WTC11 (cell line): ENCODE data around the gene NOXA1. TPM values are rescaled to one million over a fixed set of nuclear protein-coding genes. Genes with fewer than 3 reads are reported as not detected.
A peak's percentile ranks its signal among the peaks of the same experiment; 100 is the strongest.
"Not testable (repeated sequence)": the region's sequence is repeated elsewhere in the genome, so short reads cannot be mapped to it uniquely, and the experiment has no call there.

Experiments
- ATAC-seq: fragments of 200-7000 bp; cut with Tn5 transposase; 2 replicates; pipeline ENCODE4 v1.10.0; 2021; ENCODE audit warnings: mild to moderate bottlenecking, moderate library complexity
- CTCF ChIA-PET: fragments of 300-600 bp; sonication (Branson Sonifier 250); formaldehyde crosslinking; loops from one replicate; lab custom pipeline; 2021; ENCODE audit warnings: antibody characterized with exemption; lab: Charles Lee
- POLR2A ChIA-PET: fragments of 350-600 bp; sonication (Branson Sonifier 250); formaldehyde crosslinking; loops from one replicate; lab custom pipeline; 2021; ENCODE audit warnings: antibody characterized with exemption; lab: Charles Lee
- DNase-seq: peaks from one replicate; pipeline ENCODE4 v3.0.0; 2021; ENCODE audit warnings: low spot score
- H3K27ac Mint-ChIP-seq: 2 replicates; pipeline ENCODE4 v1.8.0; 2021; ENCODE audit warnings: mixed read lengths
- H3K27me3 Mint-ChIP-seq: 2 replicates; pipeline ENCODE4 v1.8.0; 2021; ENCODE audit warnings: low read depth, mild to moderate bottlenecking, moderate library complexity, mixed read lengths
- H3K36me3 Mint-ChIP-seq: 2 replicates; pipeline ENCODE4 v1.8.0; 2021; ENCODE audit warnings: mixed read lengths
- H3K4me1 Mint-ChIP-seq: 2 replicates; pipeline ENCODE4 v1.8.0; 2022; ENCODE audit warnings: mixed read lengths
- H3K4me3 Mint-ChIP-seq: 2 replicates; pipeline ENCODE4 v1.8.0; 2021; ENCODE audit warnings: mild to moderate bottlenecking, moderate library complexity, mixed read lengths
- H3K9me3 Mint-ChIP-seq: 2 replicates; pipeline ENCODE4 v1.8.0; 2021; ENCODE audit warnings: mixed read lengths
- ATF1 ChIP-seq: sonication (generic); formaldehyde crosslinking; IDR thresholded peaks from 2 replicates; pipeline ENCODE4 v1.8.1; 2023; ENCODE audit warnings: mild to moderate bottlenecking, moderate library complexity, missing genetic modification reagents
- ETV6 ChIP-seq: sonication (generic); formaldehyde crosslinking; IDR thresholded peaks from 2 replicates; pipeline ENCODE4 v1.8.1; 2022; ENCODE audit warnings: mild to moderate bottlenecking, missing genetic modification reagents
- FOXK1 ChIP-seq: sonication (generic); formaldehyde crosslinking; IDR thresholded peaks from 2 replicates; pipeline ENCODE4 v1.8.0; 2022; ENCODE audit warnings: mild to moderate bottlenecking, moderate library complexity, missing genetic modification reagents
- GTF2I ChIP-seq: fragments of 250-450 bp; sonication (Bioruptor Pico); conservative IDR thresholded peaks from 2 replicates; pipeline ENCODE4 v1.4.0; 2021; ENCODE audit warnings: mild to moderate bottlenecking
- MXD4 ChIP-seq: fragments of 250-450 bp; sonication (Bioruptor Pico); IDR thresholded peaks from 2 replicates; pipeline ENCODE4 v1.8.0; 2021; ENCODE audit warnings: mild to moderate bottlenecking, moderate library complexity, borderline replicate concordance
- NR3C1 ChIP-seq: sonication (generic); formaldehyde crosslinking; conservative IDR thresholded peaks from 2 replicates; pipeline ENCODE4 v1.8.1; 2023; ENCODE audit warnings: low read depth, mild to moderate bottlenecking, missing genetic modification reagents
- SMAD4 ChIP-seq: sonication (generic); formaldehyde crosslinking; IDR thresholded peaks from 2 replicates; pipeline ENCODE4 v1.8.0; 2022; ENCODE audit warnings: mild to moderate bottlenecking, missing genetic modification reagents
- TEAD4 ChIP-seq: sonication (generic); formaldehyde crosslinking; IDR thresholded peaks from 2 replicates; pipeline ENCODE4 v1.8.0; 2022; ENCODE audit warnings: mild to moderate bottlenecking, missing genetic modification reagents
- TP53 ChIP-seq: sonication (generic); formaldehyde crosslinking; IDR thresholded peaks from 2 replicates; pipeline ENCODE4 v1.8.1; 2023; ENCODE audit warnings: mild to moderate bottlenecking, missing genetic modification reagents
- ZNF232 ChIP-seq: sonication (generic); formaldehyde crosslinking; IDR thresholded peaks from 2 replicates; pipeline ENCODE4 v1.8.0; 2022; ENCODE audit warnings: mild to moderate bottlenecking, missing genetic modification reagents
- ZNF396 ChIP-seq: fragments of 250-450 bp; sonication (Bioruptor Pico); IDR thresholded peaks from 2 replicates; pipeline ENCODE4 v1.8.0; 2021; ENCODE audit warnings: mild to moderate bottlenecking, moderate library complexity, borderline replicate concordance
- ZNF423 ChIP-seq: fragments of 250-450 bp; sonication (Bioruptor Pico); IDR thresholded peaks from 2 replicates; pipeline ENCODE4 v2.1.2; 2022; ENCODE audit warnings: mild to moderate bottlenecking, moderate library complexity
- ZNF671 ChIP-seq: fragments of 250-450 bp; sonication (Bioruptor Pico); IDR thresholded peaks from 2 replicates; pipeline ENCODE4 v1.8.0; 2021; ENCODE audit warnings: mild to moderate bottlenecking
- total RNA-seq: library from RNA; stranded (reverse); gene quantifications from 3 replicates; pipeline ENCODE4 v1.2.3, GENCODE V29; 2021
- TF ChIP-seq, protein P1 (sequence below): fragments of 250-450 bp; sonication (Bioruptor Pico); IDR thresholded peaks from 2 replicates; pipeline ENCODE4 v1.9.0; 2021; ENCODE audit warnings: mild to moderate bottlenecking
- TF ChIP-seq, protein P2 (sequence below): fragments of 250-450 bp; sonication (Bioruptor Pico); IDR thresholded peaks from 2 replicates; pipeline ENCODE4 v1.9.0; 2021; ENCODE audit warnings: moderate library complexity, mild to moderate bottlenecking, inconsistent platforms, borderline replicate concordance
- TF ChIP-seq, protein P3 (sequence below): sonication (generic); formaldehyde crosslinking; IDR thresholded peaks from 2 replicates; pipeline ENCODE4 v1.8.1; 2022; ENCODE audit warnings: missing genetic modification reagents, borderline replicate concordance
- TF ChIP-seq, protein P4 (sequence below): sonication (generic); formaldehyde crosslinking; IDR thresholded peaks from 2 replicates; pipeline ENCODE4 v1.8.0; 2022; ENCODE audit warnings: mild to moderate bottlenecking, missing genetic modification reagents
- TF ChIP-seq, protein P5 (sequence below): sonication (generic); formaldehyde crosslinking; IDR thresholded peaks from 2 replicates; pipeline ENCODE4 v1.8.1; 2023; ENCODE audit warnings: mild to moderate bottlenecking, missing genetic modification reagents
- TF ChIP-seq, protein P6 (sequence below): fragments of 250-450 bp; sonication (Bioruptor Pico); IDR thresholded peaks from 2 replicates; pipeline ENCODE4 v1.9.0; 2021; ENCODE audit warnings: mild to moderate bottlenecking
- TF ChIP-seq, protein P7 (sequence below): sonication (generic); formaldehyde crosslinking; IDR thresholded peaks from 2 replicates; pipeline ENCODE4 v1.8.0; 2023; ENCODE audit warnings: mild to moderate bottlenecking, missing genetic modification reagents

Gene NOXA1
- total RNA-seq, 1 experiment from 2014 or later = 2.9 TPM

DNA sequence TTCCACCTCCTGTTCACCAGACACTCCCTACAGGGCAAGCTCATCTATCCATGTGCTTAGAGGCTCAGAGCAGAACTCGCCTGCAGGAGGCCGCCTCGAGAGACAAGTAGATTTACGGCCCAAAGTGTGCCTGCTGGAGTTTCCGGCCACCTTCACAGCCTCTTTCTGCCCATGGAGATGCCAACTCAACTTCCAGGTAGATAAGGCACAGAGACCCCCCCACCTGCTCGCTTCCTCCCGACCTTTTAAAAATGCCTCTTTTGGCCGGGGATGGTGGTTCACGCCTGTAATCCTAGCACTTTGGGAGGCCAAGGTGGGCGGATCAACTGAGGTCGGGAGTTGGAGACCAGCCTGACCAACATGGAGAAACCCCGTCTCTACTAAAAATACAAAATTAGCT is 46.8 kb upstream of the NOXA1 start:
- DNase-seq = peak; percentile 2
- Mint-ChIP-seq H3K4me3 (no peak overlapping the region), H3K27ac (no peak overlapping the region), H3K36me3 (peaks cover 8% of the 10 kb centered on the region; the same call in 1 of the 2 replicates), H3K27me3 (peaks cover 16% of the 10 kb centered on the region), H3K9me3 (0 out of 2 replicates have a peak, but pooled peaks cover 7% of the 10 kb centered on the region), H3K4me1 (no peaks in the 10 kb centered on the region)
- ChIA-PET CTCF (interaction anchor here (0.7 to 1.4 kb wide), 2 partner anchors 40 to 89 kb away, joined by 3 to 7 read pairs; no protein-coding TSS in a partner anchor), POLR2A (interaction anchor here (0.6 kb wide), 1 partner anchor 408 kb away, joined by 5 read pairs; no protein-coding TSS in a partner anchor)
- ATAC-seq = no peak
- no peak for TF ChIP-seq MXD4 (CRISPR knock-in tag)
- TF ChIP-seq, protein P1, sequence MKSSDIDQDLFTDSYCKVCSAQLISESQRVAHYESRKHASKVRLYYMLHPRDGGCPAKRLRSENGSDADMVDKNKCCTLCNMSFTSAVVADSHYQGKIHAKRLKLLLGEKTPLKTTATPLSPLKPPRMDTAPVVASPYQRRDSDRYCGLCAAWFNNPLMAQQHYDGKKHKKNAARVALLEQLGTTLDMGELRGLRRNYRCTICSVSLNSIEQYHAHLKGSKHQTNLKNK (CRISPR knock-in tag) = no peak
- TF ChIP-seq ZNF396 (CRISPR knock-in tag) = no peak
- TF ChIP-seq, protein P2, sequence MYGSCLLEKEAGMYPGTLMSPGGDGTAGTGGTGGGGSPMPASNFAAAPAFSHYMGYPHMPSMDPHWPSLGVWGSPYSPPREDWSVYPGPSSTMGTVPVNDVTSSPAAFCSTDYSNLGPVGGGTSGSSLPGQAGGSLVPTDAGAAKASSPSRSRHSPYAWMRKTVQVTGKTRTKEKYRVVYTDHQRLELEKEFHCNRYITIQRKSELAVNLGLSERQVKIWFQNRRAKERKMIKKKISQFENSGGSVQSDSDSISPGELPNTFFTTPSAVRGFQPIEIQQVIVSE (CRISPR knock-in tag) = no peak
- TF ChIP-seq GTF2I (CRISPR knock-in tag) = no peak
- TF ChIP-seq, protein P3, sequence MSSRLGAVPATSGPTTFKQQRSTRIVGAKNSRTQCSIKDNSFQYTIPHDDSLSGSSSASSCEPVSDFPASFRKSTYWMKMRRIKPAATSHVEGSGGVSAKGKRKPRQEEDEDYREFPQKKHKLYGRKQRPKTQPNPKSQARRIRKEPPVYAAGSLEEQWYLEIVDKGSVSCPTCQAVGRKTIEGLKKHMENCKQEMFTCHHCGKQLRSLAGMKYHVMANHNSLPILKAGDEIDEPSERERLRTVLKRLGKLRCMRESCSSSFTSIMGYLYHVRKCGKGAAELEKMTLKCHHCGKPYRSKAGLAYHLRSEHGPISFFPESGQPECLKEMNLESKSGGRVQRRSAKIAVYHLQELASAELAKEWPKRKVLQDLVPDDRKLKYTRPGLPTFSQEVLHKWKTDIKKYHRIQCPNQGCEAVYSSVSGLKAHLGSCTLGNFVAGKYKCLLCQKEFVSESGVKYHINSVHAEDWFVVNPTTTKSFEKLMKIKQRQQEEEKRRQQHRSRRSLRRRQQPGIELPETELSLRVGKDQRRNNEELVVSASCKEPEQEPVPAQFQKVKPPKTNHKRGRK (CRISPR knock-in tag) = no peak
- TF ChIP-seq, protein P4, sequence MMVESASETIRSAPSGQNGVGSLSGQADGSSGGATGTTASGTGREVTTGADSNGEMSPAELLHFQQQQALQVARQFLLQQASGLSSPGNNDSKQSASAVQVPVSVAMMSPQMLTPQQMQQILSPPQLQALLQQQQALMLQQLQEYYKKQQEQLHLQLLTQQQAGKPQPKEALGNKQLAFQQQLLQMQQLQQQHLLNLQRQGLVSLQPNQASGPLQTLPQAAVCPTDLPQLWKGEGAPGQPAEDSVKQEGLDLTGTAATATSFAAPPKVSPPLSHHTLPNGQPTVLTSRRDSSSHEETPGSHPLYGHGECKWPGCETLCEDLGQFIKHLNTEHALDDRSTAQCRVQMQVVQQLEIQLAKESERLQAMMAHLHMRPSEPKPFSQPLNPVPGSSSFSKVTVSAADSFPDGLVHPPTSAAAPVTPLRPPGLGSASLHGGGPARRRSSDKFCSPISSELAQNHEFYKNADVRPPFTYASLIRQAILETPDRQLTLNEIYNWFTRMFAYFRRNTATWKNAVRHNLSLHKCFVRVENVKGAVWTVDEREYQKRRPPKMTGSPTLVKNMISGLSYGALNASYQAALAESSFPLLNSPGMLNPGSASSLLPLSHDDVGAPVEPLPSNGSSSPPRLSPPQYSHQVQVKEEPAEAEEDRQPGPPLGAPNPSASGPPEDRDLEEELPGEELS (CRISPR knock-in tag) = no peak
- TF ChIP-seq, protein P5, sequence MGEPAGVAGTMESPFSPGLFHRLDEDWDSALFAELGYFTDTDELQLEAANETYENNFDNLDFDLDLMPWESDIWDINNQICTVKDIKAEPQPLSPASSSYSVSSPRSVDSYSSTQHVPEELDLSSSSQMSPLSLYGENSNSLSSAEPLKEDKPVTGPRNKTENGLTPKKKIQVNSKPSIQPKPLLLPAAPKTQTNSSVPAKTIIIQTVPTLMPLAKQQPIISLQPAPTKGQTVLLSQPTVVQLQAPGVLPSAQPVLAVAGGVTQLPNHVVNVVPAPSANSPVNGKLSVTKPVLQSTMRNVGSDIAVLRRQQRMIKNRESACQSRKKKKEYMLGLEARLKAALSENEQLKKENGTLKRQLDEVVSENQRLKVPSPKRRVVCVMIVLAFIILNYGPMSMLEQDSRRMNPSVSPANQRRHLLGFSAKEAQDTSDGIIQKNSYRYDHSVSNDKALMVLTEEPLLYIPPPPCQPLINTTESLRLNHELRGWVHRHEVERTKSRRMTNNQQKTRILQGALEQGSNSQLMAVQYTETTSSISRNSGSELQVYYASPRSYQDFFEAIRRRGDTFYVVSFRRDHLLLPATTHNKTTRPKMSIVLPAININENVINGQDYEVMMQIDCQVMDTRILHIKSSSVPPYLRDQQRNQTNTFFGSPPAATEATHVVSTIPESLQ (CRISPR knock-in tag) = no peak
- TF ChIP-seq ZNF671 (CRISPR knock-in tag) = no peak
- TF ChIP-seq TP53 (CRISPR knock-in tag) = no peak
- TF ChIP-seq NR3C1 (CRISPR knock-in tag) = no peak
- no peak for TF ChIP-seq ZNF423 (CRISPR knock-in tag)
- no peak for TF ChIP-seq TEAD4 (CRISPR knock-in tag)
- no peak for TF ChIP-seq ZNF232 (CRISPR knock-in tag)
- TF ChIP-seq, protein P6, sequence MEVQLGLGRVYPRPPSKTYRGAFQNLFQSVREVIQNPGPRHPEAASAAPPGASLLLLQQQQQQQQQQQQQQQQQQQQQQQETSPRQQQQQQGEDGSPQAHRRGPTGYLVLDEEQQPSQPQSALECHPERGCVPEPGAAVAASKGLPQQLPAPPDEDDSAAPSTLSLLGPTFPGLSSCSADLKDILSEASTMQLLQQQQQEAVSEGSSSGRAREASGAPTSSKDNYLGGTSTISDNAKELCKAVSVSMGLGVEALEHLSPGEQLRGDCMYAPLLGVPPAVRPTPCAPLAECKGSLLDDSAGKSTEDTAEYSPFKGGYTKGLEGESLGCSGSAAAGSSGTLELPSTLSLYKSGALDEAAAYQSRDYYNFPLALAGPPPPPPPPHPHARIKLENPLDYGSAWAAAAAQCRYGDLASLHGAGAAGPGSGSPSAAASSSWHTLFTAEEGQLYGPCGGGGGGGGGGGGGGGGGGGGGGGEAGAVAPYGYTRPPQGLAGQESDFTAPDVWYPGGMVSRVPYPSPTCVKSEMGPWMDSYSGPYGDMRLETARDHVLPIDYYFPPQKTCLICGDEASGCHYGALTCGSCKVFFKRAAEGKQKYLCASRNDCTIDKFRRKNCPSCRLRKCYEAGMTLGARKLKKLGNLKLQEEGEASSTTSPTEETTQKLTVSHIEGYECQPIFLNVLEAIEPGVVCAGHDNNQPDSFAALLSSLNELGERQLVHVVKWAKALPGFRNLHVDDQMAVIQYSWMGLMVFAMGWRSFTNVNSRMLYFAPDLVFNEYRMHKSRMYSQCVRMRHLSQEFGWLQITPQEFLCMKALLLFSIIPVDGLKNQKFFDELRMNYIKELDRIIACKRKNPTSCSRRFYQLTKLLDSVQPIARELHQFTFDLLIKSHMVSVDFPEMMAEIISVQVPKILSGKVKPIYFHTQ = no peak
- TF ChIP-seq, protein P7, sequence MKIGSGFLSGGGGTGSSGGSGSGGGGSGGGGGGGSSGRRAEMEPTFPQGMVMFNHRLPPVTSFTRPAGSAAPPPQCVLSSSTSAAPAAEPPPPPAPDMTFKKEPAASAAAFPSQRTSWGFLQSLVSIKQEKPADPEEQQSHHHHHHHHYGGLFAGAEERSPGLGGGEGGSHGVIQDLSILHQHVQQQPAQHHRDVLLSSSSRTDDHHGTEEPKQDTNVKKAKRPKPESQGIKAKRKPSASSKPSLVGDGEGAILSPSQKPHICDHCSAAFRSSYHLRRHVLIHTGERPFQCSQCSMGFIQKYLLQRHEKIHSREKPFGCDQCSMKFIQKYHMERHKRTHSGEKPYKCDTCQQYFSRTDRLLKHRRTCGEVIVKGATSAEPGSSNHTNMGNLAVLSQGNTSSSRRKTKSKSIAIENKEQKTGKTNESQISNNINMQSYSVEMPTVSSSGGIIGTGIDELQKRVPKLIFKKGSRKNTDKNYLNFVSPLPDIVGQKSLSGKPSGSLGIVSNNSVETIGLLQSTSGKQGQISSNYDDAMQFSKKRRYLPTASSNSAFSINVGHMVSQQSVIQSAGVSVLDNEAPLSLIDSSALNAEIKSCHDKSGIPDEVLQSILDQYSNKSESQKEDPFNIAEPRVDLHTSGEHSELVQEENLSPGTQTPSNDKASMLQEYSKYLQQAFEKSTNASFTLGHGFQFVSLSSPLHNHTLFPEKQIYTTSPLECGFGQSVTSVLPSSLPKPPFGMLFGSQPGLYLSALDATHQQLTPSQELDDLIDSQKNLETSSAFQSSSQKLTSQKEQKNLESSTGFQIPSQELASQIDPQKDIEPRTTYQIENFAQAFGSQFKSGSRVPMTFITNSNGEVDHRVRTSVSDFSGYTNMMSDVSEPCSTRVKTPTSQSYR (CRISPR knock-in tag) = no peak
- TF ChIP-seq FOXK1 (CRISPR knock-in tag) = no peak
- no peak for TF ChIP-seq ETV6
- no peak for TF ChIP-seq ATF1 (CRISPR knock-in tag)
- no peak for TF ChIP-seq SMAD4 (CRISPR knock-in tag)

DNA sequence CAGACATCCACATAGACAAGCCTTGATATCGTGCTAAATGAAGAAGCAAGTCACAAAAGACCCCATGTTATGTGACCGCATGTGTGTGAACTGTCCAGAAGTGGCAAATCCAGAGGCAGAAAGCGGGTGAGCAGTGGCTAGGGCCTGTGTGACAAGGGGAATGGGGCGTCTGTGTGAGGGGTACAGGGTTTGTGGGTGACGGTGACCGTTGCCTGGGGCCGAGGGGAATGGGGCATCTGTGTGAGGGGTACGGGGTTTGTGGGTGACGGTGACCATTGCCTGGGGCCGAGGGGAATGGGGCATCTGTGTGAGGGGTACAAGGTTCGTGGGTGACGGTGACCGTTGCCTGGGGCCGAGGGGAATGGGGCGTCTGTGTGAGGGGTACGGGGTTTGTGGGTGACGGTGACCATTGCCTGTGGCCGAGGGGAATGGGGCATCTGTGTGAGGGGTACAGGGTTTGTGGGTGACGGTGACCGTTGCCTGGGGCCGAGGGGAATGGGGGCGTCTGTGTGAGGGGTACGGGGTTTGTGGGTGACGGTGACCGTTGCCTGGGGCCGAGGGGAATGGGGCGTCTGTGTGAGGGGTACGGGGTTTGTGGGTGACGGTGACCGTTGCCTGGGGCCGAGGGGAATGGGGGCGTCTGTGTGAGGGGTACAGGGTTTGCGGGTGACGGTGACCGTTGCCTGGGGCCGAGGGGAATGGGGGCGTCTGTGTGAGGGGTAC is 44.3 kb upstream of the NOXA1 start:
- POLR2A ChIA-PET, H3K4me1 Mint-ChIP-seq, H3K36me3 Mint-ChIP-seq, H3K27ac Mint-ChIP-seq, ATAC-seq, H3K4me3 Mint-ChIP-seq, H3K9me3 Mint-ChIP-seq, CTCF ChIA-PET: not testable (repeated sequence)
- DNase-seq = peak; percentile 7
- H3K27me3 Mint-ChIP-seq = peaks cover 16% of the 10 kb centered on the region
